ENCODE data around the gene ERBB3. TPM values are rescaled to one million over a fixed set of nuclear protein-coding genes. Genes with fewer than 3 reads are reported as not detected.

ERBB3 gene
- polyA plus RNA-seq, 1 of the 3 experiments (the other 2 are of a cell fraction), result 1.4 TPM

GRCh38 chr12:56081393-56082347, 1.7 kb downstream of the ERBB3 start:
- no peak overlapping the region for H3K27ac ChIP-seq (ENCODE audit: low read depth in 2 of 2, low read length in 1 of 2)
- no peak overlapping the region for H3K9ac ChIP-seq
- no peaks in the 10 kb centered on the region for H3K27me3 ChIP-seq (ENCODE audit: insufficient read depth)
- ChIA-PET CTCF (interaction anchor here (0.6 to 3.4 kb wide), 8 partner anchors 8 to 142 kb away, joined by 3 to 13 read pairs (median 4); partner anchors contain the start of genes PA2G4 and ZC3H10), POLR2A (interaction anchor here (1.0 to 3.2 kb wide), 2 partner anchors 23 kb away, joined by 3 to 15 read pairs; partner anchors contain the start of gene PA2G4)
- TF ChIP-seq, protein P1, sequence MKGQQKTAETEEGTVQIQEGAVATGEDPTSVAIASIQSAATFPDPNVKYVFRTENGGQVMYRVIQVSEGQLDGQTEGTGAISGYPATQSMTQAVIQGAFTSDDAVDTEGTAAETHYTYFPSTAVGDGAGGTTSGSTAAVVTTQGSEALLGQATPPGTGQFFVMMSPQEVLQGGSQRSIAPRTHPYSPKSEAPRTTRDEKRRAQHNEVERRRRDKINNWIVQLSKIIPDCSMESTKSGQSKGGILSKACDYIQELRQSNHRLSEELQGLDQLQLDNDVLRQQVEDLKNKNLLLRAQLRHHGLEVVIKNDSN (IDR thresholded peaks at IDR 0.05; ENCODE audit: borderline replicate concordance, low read depth), result no peak
- TF ChIP-seq, protein P2, sequence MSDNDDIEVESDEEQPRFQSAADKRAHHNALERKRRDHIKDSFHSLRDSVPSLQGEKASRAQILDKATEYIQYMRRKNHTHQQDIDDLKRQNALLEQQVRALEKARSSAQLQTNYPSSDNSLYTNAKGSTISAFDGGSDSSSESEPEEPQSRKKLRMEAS (IDR thresholded peaks at IDR 0.05; ENCODE audit: low read depth), result no peak
- no peaks in the 10 kb centered on the region for H3K9me2 ChIP-seq
- no peak overlapping the region for H3K4me2 ChIP-seq
- no peaks in the 10 kb centered on the region for H3K9me3 ChIP-seq
- no peaks in the 10 kb centered on the region for H3K36me3 ChIP-seq (replicated peaks in 1 of 2; ENCODE audit: control insufficient read depth in 1 of 2, insufficient read depth in 2 of 2, low read length in 1 of 2)
- H3K79me2 ChIP-seq (ENCODE audit: insufficient read depth), result no peaks in the 10 kb centered on the region
- peaks cover 12% of the 10 kb centered on the region for H3F3A ChIP-seq (replicated peaks; ENCODE audit: insufficient read depth)
- DNase-seq, result no peak
- peaks cover 0 to 6% of the 10 kb centered on the region in 2 experiments; a peak in 1 of 4 replicates for H3K4me1 ChIP-seq (ENCODE audit: control insufficient read depth in 1 of 2, insufficient read depth in 2 of 2, low read depth in 1 of 2, low read length in 1 of 2)
- H3K4me3 ChIP-seq (ENCODE audit: low read depth in 2 of 2, low read length in 1 of 2), result no peak overlapping the region
- WGBS (ENCODE audit: low lambda C conversion rate), result 83% methylated on average over 6 of the region's 6 CpGs
- no peaks in the 10 kb centered on the region for H4K20me1 ChIP-seq (ENCODE audit: insufficient read depth)
- H2AFZ ChIP-seq (ENCODE audit: low read depth), result no peak overlapping the region

GRCh38 chr12:56082382-56082781, 2.4 kb downstream of the ERBB3 start:
- no peak for TF ChIP-seq SIN3A (IDR thresholded peaks at IDR 0.05; ENCODE audit: borderline replicate concordance, low read depth, low read length)
- TF ChIP-seq TEAD4 (IDR thresholded peaks at IDR 0.05; ENCODE audit: borderline replicate concordance, insufficient read depth), result no peak
- no peak for TF ChIP-seq TAF1 (IDR thresholded peaks at IDR 0.05; ENCODE audit: borderline replicate concordance, low read depth, low read length)
- TF ChIP-seq GABPA (IDR thresholded peaks at IDR 0.05; ENCODE audit: low read depth), result no peak
- TF ChIP-seq RFX5 (IDR thresholded peaks at IDR 0.05; ENCODE audit: low read length), result no peak
- TF ChIP-seq, protein P3, sequence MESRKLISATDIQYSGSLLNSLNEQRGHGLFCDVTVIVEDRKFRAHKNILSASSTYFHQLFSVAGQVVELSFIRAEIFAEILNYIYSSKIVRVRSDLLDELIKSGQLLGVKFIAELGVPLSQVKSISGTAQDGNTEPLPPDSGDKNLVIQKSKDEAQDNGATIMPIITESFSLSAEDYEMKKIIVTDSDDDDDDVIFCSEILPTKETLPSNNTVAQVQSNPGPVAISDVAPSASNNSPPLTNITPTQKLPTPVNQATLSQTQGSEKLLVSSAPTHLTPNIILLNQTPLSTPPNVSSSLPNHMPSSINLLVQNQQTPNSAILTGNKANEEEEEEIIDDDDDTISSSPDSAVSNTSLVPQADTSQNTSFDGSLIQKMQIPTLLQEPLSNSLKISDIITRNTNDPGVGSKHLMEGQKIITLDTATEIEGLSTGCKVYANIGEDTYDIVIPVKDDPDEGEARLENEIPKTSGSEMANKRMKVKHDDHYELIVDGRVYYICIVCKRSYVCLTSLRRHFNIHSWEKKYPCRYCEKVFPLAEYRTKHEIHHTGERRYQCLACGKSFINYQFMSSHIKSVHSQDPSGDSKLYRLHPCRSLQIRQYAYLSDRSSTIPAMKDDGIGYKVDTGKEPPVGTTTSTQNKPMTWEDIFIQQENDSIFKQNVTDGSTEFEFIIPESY (IDR thresholded peaks at IDR 0.05; ENCODE audit: borderline replicate concordance, low read depth), result no peak
- TF ChIP-seq JUND (IDR thresholded peaks at IDR 0.05), result no peak
- TF ChIP-seq POLR2AphosphoS5 (IDR thresholded peaks at IDR 0.05; ENCODE audit: low read depth, low read length), result no peak
- TF ChIP-seq NRF1 (IDR thresholded peaks at IDR 0.05; ENCODE audit: low read depth, low read length), result no peak
- no peak for TF ChIP-seq FOXJ3 (CRISPR knock-in tag; IDR thresholded peaks at IDR 0.05)
- TF ChIP-seq USF2 (IDR thresholded peaks at IDR 0.05; ENCODE audit: borderline replicate concordance, low read depth, low read length), result no peak
- Histone ChIP-seq H4K20me1 (ENCODE audit: insufficient read depth) (no peaks in the 10 kb centered on the region), H3K4me2 (no peak overlapping the region), H3K9me2 (no peaks in the 10 kb centered on the region), H3K9ac (no peak overlapping the region), H3K4me1 (ENCODE audit: control insufficient read depth in 1 of 2, insufficient read depth in 2 of 2, low read depth in 1 of 2, low read length in 1 of 2) (peaks cover 0 to 6% of the 10 kb centered on the region in 2 experiments; a peak in 1 of 4 replicates), H2AFZ (ENCODE audit: low read depth) (no peak overlapping the region), H3K36me3 (replicated peaks in 1 of 2; ENCODE audit: control insufficient read depth in 1 of 2, insufficient read depth in 2 of 2, low read length in 1 of 2) (no peaks in the 10 kb centered on the region), H3K27ac (ENCODE audit: low read depth in 2 of 2, low read length in 1 of 2) (no peak overlapping the region), H3K9me3 (no peaks in the 10 kb centered on the region), H3K79me2 (ENCODE audit: insufficient read depth) (no peaks in the 10 kb centered on the region), H3K4me3 (ENCODE audit: low read depth in 2 of 2, low read length in 1 of 2) (no peak overlapping the region), H3F3A (replicated peaks; ENCODE audit: insufficient read depth) (peaks cover 12% of the 10 kb centered on the region), H3K27me3 (ENCODE audit: insufficient read depth) (no peaks in the 10 kb centered on the region)
- 100% methylated on average over 1 of the region's 2 CpGs for WGBS (ENCODE audit: low lambda C conversion rate)
- CTCF ChIA-PET, result no interaction called here
- POLR2A ChIA-PET, result interaction anchor here (1.0 kb wide), 1 partner anchor 22 kb away, joined by 3 read pairs; the partner anchor contains the start of gene PA2G4
- no peak for DNase-seq

All from SK-N-SH (cell line).